WTC11 (cell line): Measurements from ENCODE around the gene KLHL5. TPM values are rescaled to one million over a fixed set of nuclear protein-coding genes. Genes with fewer than 3 reads are reported as not detected.

Experiments used
- ATAC-seq: fragments of 200-7000 bp; cut with Tn5 transposase; 2 replicates; pipeline ENCODE4 v1.10.0; 2021; ENCODE audit warnings: mild to moderate bottlenecking, moderate library complexity
- CTCF ChIA-PET: fragments of 300-600 bp; sonication (Branson Sonifier 250); formaldehyde crosslinking; loops from one replicate; lab custom pipeline; 2021; ENCODE audit warnings: antibody characterized with exemption; lab: Charles Lee
- POLR2A ChIA-PET: fragments of 350-600 bp; sonication (Branson Sonifier 250); formaldehyde crosslinking; loops from one replicate; lab custom pipeline; 2021; ENCODE audit warnings: antibody characterized with exemption; lab: Charles Lee
- DNase-seq: peaks from one replicate; pipeline ENCODE4 v3.0.0; 2021; ENCODE audit warnings: low spot score
- H3K27ac Mint-ChIP-seq: 2 replicates; pipeline ENCODE4 v1.8.0; 2021; ENCODE audit warnings: mixed read lengths
- H3K27me3 Mint-ChIP-seq: 2 replicates; pipeline ENCODE4 v1.8.0; 2021; ENCODE audit warnings: low read depth, mild to moderate bottlenecking, moderate library complexity, mixed read lengths
- H3K36me3 Mint-ChIP-seq: 2 replicates; pipeline ENCODE4 v1.8.0; 2021; ENCODE audit warnings: mixed read lengths
- H3K4me1 Mint-ChIP-seq: 2 replicates; pipeline ENCODE4 v1.8.0; 2022; ENCODE audit warnings: mixed read lengths
- H3K4me3 Mint-ChIP-seq: 2 replicates; pipeline ENCODE4 v1.8.0; 2021; ENCODE audit warnings: mild to moderate bottlenecking, moderate library complexity, mixed read lengths
- H3K9me3 Mint-ChIP-seq: 2 replicates; pipeline ENCODE4 v1.8.0; 2021; ENCODE audit warnings: mixed read lengths
- ATF3 ChIP-seq: sonication (generic); formaldehyde crosslinking; conservative IDR thresholded peaks from 2 replicates; pipeline ENCODE4 v1.8.1; 2022; ENCODE audit warnings: mild to moderate bottlenecking, missing genetic modification reagents
- ATF6 ChIP-seq: sonication (generic); formaldehyde crosslinking; IDR thresholded peaks from 2 replicates; pipeline ENCODE4 v1.8.1; 2023; ENCODE audit warnings: mild to moderate bottlenecking, missing genetic modification reagents
- E2F5 ChIP-seq: sonication (generic); formaldehyde crosslinking; IDR thresholded peaks from 2 replicates; pipeline ENCODE4 v1.8.1; 2022; ENCODE audit warnings: mild to moderate bottlenecking, moderate library complexity, missing genetic modification reagents
- FOXJ3 ChIP-seq: sonication (generic); formaldehyde crosslinking; IDR thresholded peaks from 2 replicates; pipeline ENCODE4 v1.9.0; 2021; ENCODE audit warnings: missing genetic modification reagents, mild to moderate bottlenecking, borderline replicate concordance
- FOXK1 ChIP-seq: sonication (generic); formaldehyde crosslinking; IDR thresholded peaks from 2 replicates; pipeline ENCODE4 v1.8.0; 2022; ENCODE audit warnings: mild to moderate bottlenecking, moderate library complexity, missing genetic modification reagents
- FOXP4 ChIP-seq: sonication (generic); formaldehyde crosslinking; IDR thresholded peaks from 2 replicates; pipeline ENCODE4 v1.8.0; 2022; ENCODE audit warnings: mild to moderate bottlenecking, missing genetic modification reagents
- HMGA2 ChIP-seq: fragments of 250-450 bp; sonication (Bioruptor Pico); IDR thresholded peaks from 2 replicates; pipeline ENCODE4 v1.4.0; 2021; ENCODE audit warnings: mild to moderate bottlenecking, moderate library complexity
- MXD4 ChIP-seq: fragments of 250-450 bp; sonication (Bioruptor Pico); IDR thresholded peaks from 2 replicates; pipeline ENCODE4 v1.8.0; 2021; ENCODE audit warnings: mild to moderate bottlenecking, moderate library complexity, borderline replicate concordance
- MYBL2 ChIP-seq: sonication (generic); formaldehyde crosslinking; IDR thresholded peaks from 2 replicates; pipeline ENCODE4 v1.8.1; 2023; ENCODE audit warnings: mild to moderate bottlenecking, moderate library complexity, missing genetic modification reagents
- NFATC4 ChIP-seq: fragments of 250-450 bp; sonication (Bioruptor Pico); IDR thresholded peaks from 2 replicates; pipeline ENCODE4 v1.9.0; 2021; ENCODE audit warnings: mild to moderate bottlenecking
- NFE2L1 ChIP-seq: sonication (generic); formaldehyde crosslinking; IDR thresholded peaks from 2 replicates; pipeline ENCODE4 v1.8.1; 2023; ENCODE audit warnings: missing genetic modification reagents
- NR3C1 ChIP-seq: sonication (generic); formaldehyde crosslinking; conservative IDR thresholded peaks from 2 replicates; pipeline ENCODE4 v1.8.1; 2023; ENCODE audit warnings: low read depth, mild to moderate bottlenecking, missing genetic modification reagents
- TEAD4 ChIP-seq: sonication (generic); formaldehyde crosslinking; IDR thresholded peaks from 2 replicates; pipeline ENCODE4 v1.8.0; 2022; ENCODE audit warnings: mild to moderate bottlenecking, missing genetic modification reagents
- ZBTB43 ChIP-seq: sonication (generic); formaldehyde crosslinking; IDR thresholded peaks from 2 replicates; pipeline ENCODE4 v1.8.1; 2023; ENCODE audit warnings: mild to moderate bottlenecking, missing genetic modification reagents
- ZNF121 ChIP-seq: sonication (generic); formaldehyde crosslinking; IDR thresholded peaks from 2 replicates; pipeline ENCODE4 v1.8.0; 2023; ENCODE audit warnings: missing genetic modification reagents
- ZNF281 ChIP-seq: sonication (generic); formaldehyde crosslinking; IDR thresholded peaks from 2 replicates; pipeline ENCODE4 v1.8.0; 2023; ENCODE audit warnings: mild to moderate bottlenecking, missing genetic modification reagents
- ZNF317 ChIP-seq: sonication (generic); formaldehyde crosslinking; IDR thresholded peaks from 2 replicates; pipeline ENCODE4 v1.8.1; 2023; ENCODE audit warnings: low read depth, mild to moderate bottlenecking, moderate library complexity, missing genetic modification reagents, borderline replicate concordance
- ZNF532 ChIP-seq: fragments of 250-450 bp; sonication (Bioruptor Pico); IDR thresholded peaks from 2 replicates; pipeline ENCODE4 v1.9.0; 2021; ENCODE audit warnings: mild to moderate bottlenecking, borderline replicate concordance
- total RNA-seq: library from RNA; stranded (reverse); gene quantifications from 3 replicates; pipeline ENCODE4 v1.2.3, GENCODE V29; 2021

The KLHL5 gene
- total RNA-seq, 1 experiment from 2014 or later: 21.1 TPM

GRCh38 chr4:39020130-39020529, 41.9 kb upstream of the KLHL5 start:
- ChIA-PET POLR2A (no interaction called here), CTCF (interaction anchor here (0.6 kb wide), 1 partner anchor 531 kb away, joined by 3 read pairs; no protein-coding TSS in a partner anchor)
- H3K4me1 Mint-ChIP-seq: no peaks in the 10 kb centered on the region
- no peak overlapping the region for H3K27ac Mint-ChIP-seq
- DNase-seq: no peak
- peaks cover 28% of the 10 kb centered on the region for H3K9me3 Mint-ChIP-seq
- ATAC-seq: no peak
- no peaks in the 10 kb centered on the region for H3K36me3 Mint-ChIP-seq
- H3K4me3 Mint-ChIP-seq: no peak overlapping the region
- TF ChIP-seq FOXJ3 (no peak), NR3C1 (CRISPR knock-in tag) (no peak), ATF6 (no peak), ZNF121 (CRISPR knock-in tag) (no peak)
- H3K27me3 Mint-ChIP-seq: no peaks in the 10 kb centered on the region

GRCh38 chr4:39021631-39022030, 40.4 kb upstream of the KLHL5 start:
- no peak for TF ChIP-seq ZBTB43 (CRISPR knock-in tag)
- TF ChIP-seq FOXP4 (CRISPR knock-in tag): no peak
- no peak for TF ChIP-seq FOXK1
- no peak for TF ChIP-seq NFE2L1 (CRISPR knock-in tag)
- TF ChIP-seq E2F5: no peak
- TF ChIP-seq MYBL2 (CRISPR knock-in tag): no peak
- TF ChIP-seq ZNF281: no peak
- TF ChIP-seq, all 79 proteins: peak for 0

GRCh38 chr4:39022241-39022640, 39.8 kb upstream of the KLHL5 start:
- ATAC-seq (no peak), DNase-seq (no peak)
- no peaks in the 10 kb centered on the region for H3K36me3 Mint-ChIP-seq
- ChIA-PET POLR2A (no interaction called here), CTCF (no interaction called here)
- H3K9me3 Mint-ChIP-seq: peaks cover 14% of the 10 kb centered on the region
- H3K27ac Mint-ChIP-seq: no peak overlapping the region
- no peaks in the 10 kb centered on the region for H3K27me3 Mint-ChIP-seq
- H3K4me1 Mint-ChIP-seq: no peaks in the 10 kb centered on the region
- no peak overlapping the region for H3K4me3 Mint-ChIP-seq
- TF ChIP-seq NFATC4 (CRISPR knock-in tag) (no peak), MXD4 (CRISPR knock-in tag) (no peak), TEAD4 (CRISPR knock-in tag) (no peak), ATF3 (CRISPR knock-in tag) (no peak), ZNF317 (CRISPR knock-in tag) (no peak), ZNF532 (CRISPR knock-in tag) (no peak), HMGA2 (CRISPR knock-in tag) (no peak)

More at GRCh38 chr4:39021631-39022030, 40.4 kb upstream of the KLHL5 start:
- Mint-ChIP-seq H3K36me3 (no peaks in the 10 kb centered on the region), H3K9me3 (peaks cover 17% of the 10 kb centered on the region), H3K4me1 (no peaks in the 10 kb centered on the region), H3K4me3 (no peak overlapping the region), H3K27ac (no peak overlapping the region), H3K27me3 (no peaks in the 10 kb centered on the region)
- no peak for ATAC-seq
- ChIA-PET POLR2A (no interaction called here), CTCF (no interaction called here)
- no peak for DNase-seq
